GM18508 (cell line): ENCODE measurements around the gene SERTAD3.
"Not testable (repeated sequence)": the region's sequence is repeated elsewhere in the genome, so short reads cannot be mapped to it uniquely, and the experiment has no call there.

Experiments
- ATAC-seq: cut with Tn5 transposase; IDR thresholded peaks from one replicate; pipeline ENCODE4 v1.9.1; 2021; ENCODE audit warnings: moderate number of reproducible peaks; ENCODE audit not compliant: insufficient read depth, unreplicated experiment

The SERTAD3 gene

DNA sequence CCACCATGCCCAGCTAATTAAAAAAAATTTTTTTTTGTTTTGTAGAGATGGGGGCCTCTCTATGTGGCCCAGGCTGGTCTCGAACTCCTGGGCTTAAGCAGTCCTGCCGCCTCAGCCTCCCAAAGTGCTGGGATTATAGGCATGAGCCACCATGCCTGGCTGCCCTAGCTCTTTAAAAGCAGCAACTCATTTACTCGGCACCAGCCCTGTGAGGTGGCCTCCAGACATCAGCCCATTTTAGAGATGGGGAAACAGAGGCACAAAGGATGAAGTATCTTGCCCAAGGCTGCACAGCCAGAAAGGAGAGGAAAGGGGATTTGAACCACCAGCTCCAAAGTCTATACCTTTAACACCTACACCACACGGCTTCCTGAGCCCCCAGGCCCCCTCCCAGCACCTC lies 31.3 kb downstream of the SERTAD3 start:
- no peak for ATAC-seq

DNA sequence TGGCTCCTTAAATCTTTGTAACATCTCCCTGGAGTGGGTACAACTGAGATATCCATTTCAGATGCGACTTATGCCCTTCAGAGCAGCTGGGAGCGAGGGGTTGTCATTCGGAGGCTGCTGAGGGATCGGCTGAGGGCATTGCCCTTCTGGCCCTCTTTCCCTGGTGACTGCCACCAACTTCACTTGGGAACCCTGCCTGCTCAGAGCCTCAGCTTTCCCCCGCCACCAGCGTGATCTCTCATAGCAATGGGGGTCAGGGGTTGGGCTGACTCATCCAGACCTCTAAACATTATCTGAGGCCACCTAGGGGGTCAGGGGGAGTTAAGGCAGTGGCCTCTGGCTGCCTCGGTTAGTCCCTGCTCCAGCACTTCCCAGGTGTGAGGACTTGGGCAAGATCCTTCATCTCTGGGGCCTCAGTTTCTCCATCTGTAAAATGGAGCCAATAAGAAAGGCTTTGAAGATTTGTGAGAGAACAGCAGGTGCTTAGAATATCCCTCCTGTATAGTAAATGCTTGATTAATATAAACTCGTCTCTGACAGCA lies 32.1 kb downstream of the SERTAD3 start:
- no peak for ATAC-seq

- no peak for ATAC-seq
Measured at GRCh38 chr19:40411125-40411842, 32.9 kb downstream of the SERTAD3 start.

- ATAC-seq, result no peak
Measured at GRCh38 chr19:40410030-40410389, 34.1 kb downstream of the SERTAD3 start.

- ATAC-seq, result not testable (repeated sequence)
Measured at GRCh38 chr19:40408598-40408925, 35.6 kb downstream of the SERTAD3 start.

- ATAC-seq, result no peak
Measured at GRCh38 chr19:40407714-40408597, 36.2 kb downstream of the SERTAD3 start.

- no peak for ATAC-seq
Measured at GRCh38 chr19:40403262-40403984, 40.7 kb downstream of the SERTAD3 start.

DNA sequence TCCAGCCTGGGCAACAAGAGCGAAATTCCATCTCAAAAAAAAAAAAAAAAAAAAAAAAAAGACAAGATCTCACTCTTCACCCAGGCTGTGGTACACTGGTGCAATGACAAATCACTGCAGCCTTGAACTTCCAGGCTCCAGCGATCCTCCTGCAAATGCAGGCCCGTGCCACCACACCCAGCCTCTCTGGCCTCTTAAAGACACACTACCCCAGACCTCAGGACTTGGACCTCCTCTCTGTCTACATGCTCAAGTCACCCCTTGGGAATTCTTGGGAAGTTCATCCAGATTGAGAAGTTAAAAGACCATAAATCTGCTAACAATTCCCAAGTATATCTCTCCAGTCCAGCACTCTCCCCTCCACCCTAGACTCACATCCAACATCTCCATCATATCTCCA lies 43.6 kb downstream of the SERTAD3 start:
- no peak for ATAC-seq

GRCh38 chr19:40398417-40399131 lies 45.6 kb downstream of the SERTAD3 start:
- no peak for ATAC-seq

DNA sequence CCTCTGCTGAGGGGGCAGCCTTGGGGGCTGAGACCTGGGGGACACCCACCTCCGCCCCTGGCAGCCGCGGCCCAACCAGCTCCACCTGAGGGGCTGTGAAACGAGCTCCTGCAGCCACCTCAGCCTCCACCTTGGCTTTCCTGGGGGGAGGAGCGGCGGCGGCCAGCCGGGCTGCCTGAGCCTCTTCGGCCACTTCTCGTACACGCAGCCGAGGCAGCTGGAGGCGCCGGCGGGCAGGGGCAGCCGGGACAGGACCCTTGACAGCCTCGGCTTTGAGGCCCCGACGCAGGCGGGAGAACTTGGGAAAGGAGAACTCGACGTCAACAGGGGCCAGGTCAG lies 46.6 kb downstream of the SERTAD3 start:
- ATAC-seq, result no peak

- ATAC-seq, result no peak
Measured at GRCh38 chr19:40396886-40397567, 47.1 kb downstream of the SERTAD3 start.

DNA sequence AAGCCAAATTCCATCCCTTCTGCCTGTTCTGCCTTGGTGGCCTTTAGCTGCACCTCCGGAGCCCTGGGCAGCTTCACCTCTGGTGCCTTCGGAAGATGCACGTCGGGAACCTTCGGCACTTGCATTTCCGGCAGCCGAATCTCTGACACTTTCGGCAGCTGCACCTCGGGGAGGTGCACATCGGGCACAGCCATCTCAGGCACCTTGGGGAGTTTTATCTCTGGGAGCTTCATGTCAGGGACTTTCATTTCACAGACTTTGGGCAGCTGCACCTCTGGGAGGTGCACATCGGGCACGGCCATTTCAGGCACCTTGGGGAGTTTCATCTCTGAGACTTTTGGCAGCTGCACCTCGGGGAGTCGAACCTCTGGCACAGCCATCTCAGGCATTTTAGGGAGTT lies 48.2 kb downstream of the SERTAD3 start:
- ATAC-seq, result no peak

DNA sequence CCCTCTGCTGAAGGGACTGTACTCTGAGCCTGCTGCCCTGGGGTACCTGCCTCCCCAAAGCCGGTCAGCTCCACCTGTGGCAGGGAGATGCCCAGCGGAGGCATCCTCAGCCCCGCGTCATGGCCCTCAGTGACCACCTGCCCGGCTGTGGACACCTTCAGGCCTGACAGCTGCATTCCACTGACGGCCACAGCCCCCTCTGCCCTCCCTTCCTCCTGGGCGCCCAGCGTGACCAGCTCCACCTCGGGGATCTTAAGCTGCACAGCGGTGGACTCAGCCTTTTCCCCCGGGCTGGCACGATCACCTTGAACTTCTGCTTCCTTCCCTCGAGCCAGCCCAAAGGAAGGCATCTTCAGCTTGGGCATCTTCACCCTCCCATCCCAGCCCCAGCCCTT lies 49.3 kb downstream of the SERTAD3 start:
- no peak for ATAC-seq

DNA sequence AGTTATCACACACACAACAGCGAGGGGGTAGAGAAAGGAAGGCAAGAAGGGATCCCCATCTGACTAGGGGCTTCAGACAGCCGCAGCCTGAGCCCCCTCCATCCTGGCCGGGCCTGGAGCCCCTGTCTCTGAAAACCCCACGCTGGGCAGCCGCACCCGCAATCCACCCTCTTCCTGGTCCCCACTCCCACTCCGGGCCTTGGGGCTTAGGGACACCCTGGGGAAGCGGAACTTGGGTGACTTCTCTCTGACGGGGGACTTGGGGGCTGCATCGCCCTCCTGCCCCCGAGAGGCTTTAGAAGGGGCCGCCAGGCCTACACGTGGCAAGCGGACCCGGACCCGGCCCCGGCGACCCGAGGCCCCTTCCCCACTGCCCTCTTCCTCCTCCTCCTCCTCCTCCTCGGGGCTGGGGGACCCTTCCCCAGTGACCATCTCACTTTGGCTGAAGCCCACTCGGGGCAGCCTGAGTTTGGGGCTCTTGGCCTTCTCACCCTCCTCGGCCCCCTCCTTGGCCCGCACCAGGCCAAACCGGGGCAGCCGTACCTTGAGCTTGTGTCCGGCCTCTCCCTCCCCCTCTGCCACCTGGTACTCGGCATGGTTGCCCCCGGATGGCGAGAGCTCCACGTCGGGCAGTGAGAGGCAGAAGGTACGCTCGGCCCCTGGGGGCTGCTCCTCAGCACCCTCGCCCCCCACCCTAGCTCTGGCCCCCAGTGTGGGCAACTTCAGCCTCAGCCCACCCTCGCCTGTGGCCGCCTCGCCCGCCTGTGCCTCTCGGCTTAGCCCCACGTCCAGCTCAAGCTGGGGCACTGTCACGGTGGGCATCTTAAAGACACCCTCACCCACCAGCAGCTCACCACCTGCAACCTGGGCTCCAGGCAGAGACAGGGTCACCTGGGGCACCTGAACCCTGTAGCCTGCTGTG lies 50.0 kb downstream of the SERTAD3 start:
- no peak for ATAC-seq

GRCh38 chr19:40392894-40393517 lies 51.1 kb downstream of the SERTAD3 start:
- no peak for ATAC-seq

DNA sequence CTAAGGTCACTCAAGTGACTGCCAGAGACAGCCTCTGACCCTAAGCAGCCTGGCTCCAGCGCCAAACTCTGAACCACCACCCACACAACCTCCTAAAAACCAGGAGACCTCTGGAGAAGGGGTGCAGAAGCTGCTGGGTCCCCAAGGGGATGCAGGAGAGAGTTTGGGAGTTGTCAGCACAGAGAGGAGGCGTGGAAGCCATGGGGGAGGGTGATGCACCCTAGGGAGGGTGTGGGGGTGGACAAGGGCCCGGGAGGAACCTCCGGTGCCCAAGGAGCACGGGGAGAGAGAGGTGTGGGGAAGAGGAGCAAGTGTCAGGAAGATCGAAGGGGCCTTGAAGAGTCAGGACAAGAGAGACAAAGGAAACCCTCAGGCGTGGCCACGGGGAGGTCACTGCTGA lies 52.0 kb downstream of the SERTAD3 start:
- no peak for ATAC-seq
